EL (cell line): ENCODE results near the gene HFM1.
"Not testable (repeated sequence)": the region's sequence is repeated elsewhere in the genome, so short reads cannot be mapped to it uniquely, and the experiment has no call there.

Experiments
- DNase-seq: peaks from one replicate; pipeline ENCODE4 v3.0.0-alpha.2; 2016

HFM1 gene, protein sequence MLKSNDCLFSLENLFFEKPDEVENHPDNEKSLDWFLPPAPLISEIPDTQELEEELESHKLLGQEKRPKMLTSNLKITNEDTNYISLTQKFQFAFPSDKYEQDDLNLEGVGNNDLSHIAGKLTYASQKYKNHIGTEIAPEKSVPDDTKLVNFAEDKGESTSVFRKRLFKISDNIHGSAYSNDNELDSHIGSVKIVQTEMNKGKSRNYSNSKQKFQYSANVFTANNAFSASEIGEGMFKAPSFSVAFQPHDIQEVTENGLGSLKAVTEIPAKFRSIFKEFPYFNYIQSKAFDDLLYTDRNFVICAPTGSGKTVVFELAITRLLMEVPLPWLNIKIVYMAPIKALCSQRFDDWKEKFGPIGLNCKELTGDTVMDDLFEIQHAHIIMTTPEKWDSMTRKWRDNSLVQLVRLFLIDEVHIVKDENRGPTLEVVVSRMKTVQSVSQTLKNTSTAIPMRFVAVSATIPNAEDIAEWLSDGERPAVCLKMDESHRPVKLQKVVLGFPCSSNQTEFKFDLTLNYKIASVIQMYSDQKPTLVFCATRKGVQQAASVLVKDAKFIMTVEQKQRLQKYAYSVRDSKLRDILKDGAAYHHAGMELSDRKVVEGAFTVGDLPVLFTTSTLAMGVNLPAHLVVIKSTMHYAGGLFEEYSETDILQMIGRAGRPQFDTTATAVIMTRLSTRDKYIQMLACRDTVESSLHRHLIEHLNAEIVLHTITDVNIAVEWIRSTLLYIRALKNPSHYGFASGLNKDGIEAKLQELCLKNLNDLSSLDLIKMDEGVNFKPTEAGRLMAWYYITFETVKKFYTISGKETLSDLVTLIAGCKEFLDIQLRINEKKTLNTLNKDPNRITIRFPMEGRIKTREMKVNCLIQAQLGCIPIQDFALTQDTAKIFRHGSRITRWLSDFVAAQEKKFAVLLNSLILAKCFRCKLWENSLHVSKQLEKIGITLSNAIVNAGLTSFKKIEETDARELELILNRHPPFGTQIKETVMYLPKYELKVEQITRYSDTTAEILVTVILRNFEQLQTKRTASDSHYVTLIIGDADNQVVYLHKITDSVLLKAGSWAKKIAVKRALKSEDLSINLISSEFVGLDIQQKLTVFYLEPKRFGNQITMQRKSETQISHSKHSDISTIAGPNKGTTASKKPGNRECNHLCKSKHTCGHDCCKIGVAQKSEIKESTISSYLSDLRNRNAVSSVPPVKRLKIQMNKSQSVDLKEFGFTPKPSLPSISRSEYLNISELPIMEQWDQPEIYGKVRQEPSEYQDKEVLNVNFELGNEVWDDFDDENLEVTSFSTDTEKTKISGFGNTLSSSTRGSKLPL (N-terminal part only)

GRCh38 chr1:91404151-91405012, at the start of gene HFM1:
Gene HFM1 (minus strand): TSS chr1:91404837. CDS start chr1:91401082, 3,755 bp downstream.
- DNase-seq = peak; percentile 74

DNA sequence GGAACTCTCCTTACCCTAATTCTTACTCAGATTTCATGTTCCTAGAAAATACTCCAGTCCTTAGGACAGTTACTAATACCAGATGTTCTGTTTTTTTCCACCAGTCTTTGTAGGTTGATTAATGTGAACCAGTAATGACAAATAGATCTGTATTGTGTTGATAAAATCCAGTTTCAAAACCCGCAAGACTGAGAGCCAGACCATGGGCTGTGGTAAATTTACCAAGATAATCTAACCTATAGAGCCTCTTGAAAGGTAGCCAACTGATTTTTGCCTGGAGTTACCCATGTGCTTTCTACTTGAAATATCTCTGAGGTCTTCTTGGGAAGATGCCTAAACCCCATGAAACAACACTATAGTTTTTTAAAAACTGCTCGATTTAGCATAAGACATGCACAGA, 49.5 kb upstream of the HFM1 start:
- no peak for DNase-seq

- peak; percentile 8 for DNase-seq
Measured at GRCh38 chr1:91450260-91450659, 45.6 kb upstream of the HFM1 start.

DNA sequence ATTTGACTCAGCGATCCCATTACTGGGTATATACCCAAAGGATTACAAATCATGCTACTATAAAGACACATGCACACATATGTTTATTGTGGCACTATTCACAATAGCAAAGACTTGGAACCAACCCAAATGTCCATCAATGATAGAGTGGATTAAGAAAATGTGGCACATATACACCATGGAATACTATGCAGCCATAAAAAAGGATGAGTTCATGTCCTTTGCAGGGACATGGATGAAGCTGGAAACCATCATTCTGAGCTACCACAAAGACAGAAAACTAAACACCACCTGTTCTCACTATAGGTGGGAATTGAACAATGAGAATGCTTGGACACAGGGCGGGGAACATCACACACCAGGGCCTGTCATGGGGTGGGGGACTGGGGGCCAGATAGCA, 43.1 kb upstream of the HFM1 start:
- DNase-seq = not testable (repeated sequence)

- not testable (repeated sequence) for DNase-seq
Measured at GRCh38 chr1:91441980-91442379, 37.3 kb upstream of the HFM1 start.

- no peak for DNase-seq
Measured at GRCh38 chr1:91440847-91441246, 36.2 kb upstream of the HFM1 start.

DNA sequence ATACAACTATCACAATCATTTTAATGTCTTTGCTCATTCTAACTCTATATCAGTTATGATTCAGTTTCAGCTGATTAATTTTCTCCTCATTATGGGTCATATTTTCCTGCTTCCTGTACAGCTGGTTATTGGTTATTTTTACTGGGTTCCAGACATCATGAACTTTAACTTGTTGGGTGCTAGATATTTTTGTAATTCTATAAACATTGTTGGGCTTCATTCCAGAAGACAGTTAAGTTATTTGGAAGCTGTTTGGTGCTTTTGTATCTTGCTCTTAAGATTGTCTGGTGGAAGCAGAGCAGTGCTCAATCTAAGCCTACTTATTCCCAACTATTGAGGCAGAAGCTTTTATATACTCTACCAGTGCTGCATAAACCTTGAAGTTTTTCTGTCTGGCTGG, 34.4 kb upstream of the HFM1 start:
- DNase-seq = no peak

- DNase-seq = peak; percentile 6
Measured at GRCh38 chr1:91428182-91428798, 23.7 kb upstream of the HFM1 start.

DNA sequence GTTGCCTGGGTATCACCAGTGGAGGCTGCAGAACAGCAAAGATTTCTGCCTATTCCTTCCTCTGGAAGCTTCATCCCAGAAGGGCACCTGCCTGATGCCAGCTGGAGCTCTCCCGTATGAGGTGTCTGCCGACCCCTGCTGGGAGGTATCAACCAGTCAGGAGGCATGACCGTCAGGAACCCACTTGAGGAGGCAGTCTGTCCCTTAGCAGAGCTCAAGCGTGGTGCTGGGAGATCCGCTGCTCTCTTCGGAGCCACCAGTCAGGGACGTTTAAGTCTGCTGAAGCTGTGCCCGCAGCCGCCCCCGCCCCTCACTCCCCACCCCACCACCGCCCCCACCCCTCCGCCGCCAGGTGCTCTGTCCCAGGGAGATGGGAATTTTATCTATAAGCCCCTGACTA, 23.1 kb upstream of the HFM1 start:
- no peak for DNase-seq

DNA sequence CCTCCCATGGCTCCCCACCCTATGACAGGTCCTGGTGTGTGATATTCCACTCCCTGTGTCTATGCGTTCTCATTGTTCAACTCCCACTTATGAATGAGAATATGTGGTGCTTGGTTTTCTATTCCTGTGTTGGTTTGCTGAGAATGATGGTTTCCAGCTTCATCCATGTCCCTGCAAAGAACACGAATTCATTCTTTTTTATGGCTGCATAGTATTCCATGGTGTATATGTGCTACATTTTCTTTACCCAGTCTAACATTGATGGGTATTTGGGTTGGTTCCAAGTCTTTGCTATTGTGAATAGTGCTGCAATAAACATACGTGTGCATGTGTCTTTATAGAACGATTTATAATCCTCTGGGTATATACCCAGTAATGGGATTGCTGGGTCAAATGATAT, 17.9 kb upstream of the HFM1 start:
- DNase-seq = not testable (repeated sequence)

GRCh38 chr1:91412371-91412770, 7.7 kb upstream of the HFM1 start:
- no peak for DNase-seq

DNA sequence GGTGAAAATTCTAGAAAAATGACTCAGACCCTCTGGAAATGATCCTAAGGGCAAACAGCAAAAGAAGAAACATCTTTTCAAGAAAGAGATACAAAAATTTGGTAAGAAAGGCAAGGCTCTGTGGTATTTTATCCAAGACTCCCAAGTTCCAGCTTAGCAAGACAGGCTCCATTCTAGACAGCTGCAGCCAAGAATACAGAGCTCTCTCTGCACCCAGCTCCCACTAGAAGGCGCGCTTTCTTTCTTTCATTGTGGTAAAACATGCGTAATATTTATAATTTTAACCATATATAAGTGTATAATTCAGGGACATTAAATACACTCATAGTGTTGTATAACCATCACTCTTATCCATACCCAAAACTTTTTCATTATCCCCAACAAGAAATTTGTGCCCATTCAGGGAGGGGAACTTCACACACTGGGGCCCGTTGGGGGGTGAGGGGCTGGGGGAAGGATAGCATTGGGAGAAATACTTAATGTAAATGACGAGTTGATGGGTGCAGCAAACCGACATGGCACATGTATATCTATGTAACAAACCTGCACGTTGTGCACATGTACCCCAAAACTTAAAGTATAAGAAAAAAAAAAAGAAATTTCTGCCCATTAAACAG, 2.2 kb upstream of the HFM1 start:
- no peak for DNase-seq

- DNase-seq = peak; percentile 7
Measured at GRCh38 chr1:91402023-91402422, 2.6 kb downstream of the HFM1 start.

GRCh38 chr1:91400133-91400725, 4.4 kb downstream of the HFM1 start:
- peak; percentile 7 for DNase-seq

DNA sequence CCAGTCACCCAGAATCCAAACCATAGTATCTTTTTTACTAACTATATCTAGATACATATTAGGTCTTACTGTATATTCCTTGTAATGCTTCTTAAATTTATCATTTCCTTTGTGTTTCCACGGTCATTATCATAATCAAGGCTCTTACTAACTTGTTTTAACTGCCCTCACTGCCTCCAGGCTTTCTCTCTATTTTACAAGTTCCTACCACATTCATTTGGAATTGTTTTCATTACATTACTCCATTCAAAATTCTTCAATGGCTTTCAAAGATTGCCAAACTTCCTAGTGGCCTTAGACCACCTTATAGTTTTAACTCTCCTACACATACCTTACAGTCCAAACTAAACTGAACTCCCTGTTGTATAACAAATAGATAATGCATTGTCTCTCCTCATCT, 6.3 kb downstream of the HFM1 start:
- DNase-seq = no peak

DNA sequence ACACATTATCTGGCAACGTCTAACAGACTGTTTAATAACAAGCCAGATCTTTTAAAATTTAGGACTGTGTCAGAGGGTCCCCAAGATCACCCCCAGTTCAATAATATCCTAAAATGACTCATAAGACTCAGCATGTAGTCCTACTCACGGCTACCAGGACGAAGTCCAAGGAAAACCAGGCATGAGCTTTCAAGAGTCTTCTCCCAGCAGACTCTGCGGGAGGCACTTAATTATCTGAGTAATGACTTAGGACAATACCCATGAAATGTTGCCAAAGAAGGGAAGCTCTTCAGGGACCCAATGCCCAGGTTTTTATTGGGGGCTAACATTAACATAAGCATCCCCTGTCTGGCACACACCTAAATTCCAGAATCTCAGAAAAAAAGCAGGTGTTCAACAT, 7.0 kb downstream of the HFM1 start:
- no peak for DNase-seq

GRCh38 chr1:91393042-91393441, 11.6 kb downstream of the HFM1 start:
- DNase-seq = no peak

- DNase-seq = no peak
Measured at GRCh38 chr1:91386109-91386508, 18.5 kb downstream of the HFM1 start.

DNA sequence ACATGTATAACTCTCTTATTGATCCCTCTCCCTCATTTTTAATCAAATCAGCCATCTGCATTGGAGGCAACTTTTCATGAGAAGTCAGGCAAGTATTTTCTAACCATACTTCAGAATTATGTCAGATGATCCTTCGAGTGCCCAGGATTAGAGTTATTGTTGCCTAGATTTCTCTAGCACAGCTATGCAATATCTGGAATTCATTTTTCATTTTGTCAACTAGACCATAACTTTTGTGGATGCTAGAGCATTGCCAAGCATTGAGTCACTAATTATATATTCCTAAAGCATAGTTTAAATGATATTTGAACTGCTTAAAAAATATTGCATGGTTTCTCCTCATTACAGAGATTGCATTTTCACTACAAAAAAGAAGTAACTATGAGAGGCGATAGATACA, 21.2 kb downstream of the HFM1 start:
- no peak for DNase-seq

DNA sequence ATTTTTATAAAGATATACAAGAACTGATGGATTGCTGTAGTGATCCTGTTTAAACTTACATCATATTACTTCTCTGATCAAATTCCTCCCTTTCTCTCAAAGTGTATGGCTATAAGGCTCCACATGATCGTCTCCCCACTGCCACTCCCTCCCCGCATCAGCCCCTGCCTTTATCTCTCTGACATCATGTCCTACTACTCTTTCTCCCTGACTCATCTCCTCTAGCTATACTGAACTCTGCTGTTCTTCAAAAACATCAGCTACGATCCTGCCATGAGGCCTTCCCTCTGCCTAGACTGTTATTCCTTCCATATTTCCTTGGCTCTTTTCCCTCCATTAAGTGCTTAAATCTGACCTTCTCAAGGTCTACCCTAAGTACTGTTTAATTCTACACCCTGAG, 22.8 kb downstream of the HFM1 start:
- no peak for DNase-seq

DNA sequence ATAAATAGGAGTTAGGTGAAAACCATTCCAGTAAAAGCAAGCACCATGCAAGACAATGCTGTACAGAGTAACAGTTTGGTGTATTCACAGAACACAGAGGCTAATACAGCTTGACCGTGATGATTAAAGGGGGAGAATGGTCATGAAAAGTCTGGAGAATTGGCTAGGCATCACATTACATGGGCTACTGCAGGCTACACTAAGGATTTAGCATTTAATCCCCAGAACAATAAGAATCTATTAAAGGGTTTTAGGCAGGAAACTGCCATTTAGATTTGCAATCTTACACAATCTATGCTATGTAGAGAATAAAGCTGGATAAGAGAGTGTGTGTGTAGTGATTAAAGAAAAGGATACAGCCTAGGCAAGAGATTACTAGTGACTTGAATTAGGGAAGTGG, 30.6 kb downstream of the HFM1 start:
- no peak for DNase-seq
